K562 (cell line): ENCODE results near the gene P2RX3. TPM values are rescaled to one million over a fixed set of nuclear protein-coding genes. Genes with fewer than 3 reads are reported as not detected.

Experiments used
- CBX1 ChIP-seq: sonication (generic); IDR thresholded peaks from 2 replicates; pipeline ENCODE4 v1.6.1; 2016; ENCODE audit warnings: antibody characterized with exemption, low read depth, mild to moderate bottlenecking
- CEBPG ChIP-seq, 3 experiments: fragments of 200-800 bp in 1 of 3; sonication (Bioruptor generic) in 1 of 3; sonication (generic) in 1 of 3; formaldehyde crosslinking in 1 of 3; IDR thresholded peaks in 2 of 3; conservative IDR thresholded peaks in 1 of 3; 2 replicates each; pipeline versions ENCODE4 v1.6.1 to v1.8.0; 2016 to 2022; ENCODE audit warnings: missing compliant biosample characterization in 2 of 3, missing genetic modification characterization in 2 of 3, mild to moderate bottlenecking in 1 of 3, missing genetic modification reagents in 1 of 3
- ILF3 ChIP-seq: fragments of 450-650 bp; IDR thresholded peaks from 2 replicates; pipeline ENCODE4 v1.6.1; 2018; ENCODE audit warnings: antibody characterized with exemption, mild to moderate bottlenecking, moderate library complexity, borderline replicate concordance
- KDM5B ChIP-seq: fragments of 200-600 bp; sonication (generic); IDR thresholded peaks from 2 replicates; pipeline ENCODE4 v1.6.1; 2012; ENCODE audit warnings: low read depth, mild to moderate bottlenecking, moderate library complexity, low read length, control low read depth, inconsistent platforms; ENCODE audit not compliant: insufficient replicate concordance
- NFIX ChIP-seq: fragments of 250-450 bp; sonication (Bioruptor Pico); IDR thresholded peaks from 2 replicates; pipeline ENCODE4 v1.4.0; 2020; ENCODE audit warnings: low read depth, mild to moderate bottlenecking, moderate library complexity
- PREB ChIP-seq: sonication (generic); formaldehyde crosslinking; IDR thresholded peaks from 2 replicates; pipeline ENCODE4 v1.8.1; 2023; ENCODE audit warnings: mild to moderate bottlenecking, missing genetic modification reagents
- SAFB2 ChIP-seq: fragments of 200-400 bp; formaldehyde crosslinking; IDR thresholded peaks from 2 replicates; pipeline ENCODE4 v1.6.1; 2018; ENCODE audit warnings: borderline replicate concordance, low read length, low read depth, moderate library complexity; ENCODE audit not compliant: severe bottlenecking
- SREBF2 ChIP-seq: sonication (generic); formaldehyde crosslinking; IDR thresholded peaks from 2 replicates; pipeline ENCODE4 v1.4.0; 2020; ENCODE audit warnings: mild to moderate bottlenecking, missing genetic modification reagents
- TCF15 ChIP-seq: fragments of 250-450 bp; sonication (Bioruptor Pico); IDR thresholded peaks from 2 replicates; pipeline ENCODE4 v1.8.0; 2022; ENCODE audit warnings: moderate library complexity, mild to moderate bottlenecking, inconsistent platforms
- XRCC5 ChIP-seq: fragments of 200-400 bp; formaldehyde crosslinking; IDR thresholded peaks from 2 replicates; pipeline ENCODE4 v1.6.1; 2017; ENCODE audit warnings: low read depth, mild to moderate bottlenecking, low read length
- ZNF12 ChIP-seq: sonication (generic); formaldehyde crosslinking; IDR thresholded peaks from 2 replicates; pipeline ENCODE4 v1.4.0; 2020; ENCODE audit warnings: mild to moderate bottlenecking, missing genetic modification reagents
- ZNF121 ChIP-seq: sonication (generic); formaldehyde crosslinking; conservative IDR thresholded peaks from 2 replicates; pipeline ENCODE4 v1.8.0; 2022; ENCODE audit warnings: missing genetic modification reagents
- ZNF239 ChIP-seq: fragments of 250-450 bp; sonication (Bioruptor Pico); IDR thresholded peaks from 2 replicates; pipeline ENCODE4 v1.4.0; 2020; ENCODE audit warnings: mild to moderate bottlenecking
- ZNF436 ChIP-seq: fragments of 250-450, 450-650 bp; sonication (Bioruptor Pico); formaldehyde crosslinking; IDR thresholded peaks from 2 replicates; pipeline ENCODE4 v1.7.0; 2020; ENCODE audit warnings: mild to moderate bottlenecking
- ZSCAN32 ChIP-seq: fragments of 450-650 bp; formaldehyde crosslinking; IDR thresholded peaks from 2 replicates; pipeline ENCODE4 v1.4.0; 2020; ENCODE audit warnings: mild to moderate bottlenecking, moderate library complexity
- polyA plus RNA-seq, 8 experiments: library from polyadenylated mRNA; depleted of rRNA in 4 of 8; stranded (reverse) in 5 of 8; unstranded in 3 of 8; fragments of >200 nt; fragmentation: Nextera tagmentation in 2 of 8; fragmentation: Illumina TruSeq in 1 of 8; extraction: Ambion mirVana in 2 of 8; extraction: Trizol in 1 of 8; gene quantifications; 2 replicates each; pipeline versions ENCODE4 v1.2.1 to v1.2.3, GENCODE V29; 2011 to 2014; ENCODE audit warnings: inconsistent platforms in 1 of 8, missing spikeins in 1 of 8
- total RNA-seq, 7 experiments: library from RNA; depleted of rRNA in 6 of 7; stranded (reverse); fragments of >200 nt in 6 of 7; fragmentation: Illumina TruSeq in 2 of 7; extraction: Trizol in 2 of 7; gene quantifications; 2 replicates each; pipeline versions ENCODE4 v1.2.1 to v1.2.3, GENCODE V29; 2011 to 2021; ENCODE audit warnings: low replicate concordance in 1 of 7
- TF ChIP-seq, protein P1 (sequence below): fragments of 450-650 bp; IDR thresholded peaks from 2 replicates; pipeline ENCODE4 v1.6.1; 2016; ENCODE audit warnings: low read depth

The P2RX3 gene
- total and polyA plus RNA-seq, 9 of the 15 experiments (the other 6 are each of a cell fraction or from before 2014, with no cell fraction given), result not detected

GRCh38 chr11:57395905-57396623 is 57.9 kb downstream of the P2RX3 start (continued):
- TF ChIP-seq, protein P1, sequence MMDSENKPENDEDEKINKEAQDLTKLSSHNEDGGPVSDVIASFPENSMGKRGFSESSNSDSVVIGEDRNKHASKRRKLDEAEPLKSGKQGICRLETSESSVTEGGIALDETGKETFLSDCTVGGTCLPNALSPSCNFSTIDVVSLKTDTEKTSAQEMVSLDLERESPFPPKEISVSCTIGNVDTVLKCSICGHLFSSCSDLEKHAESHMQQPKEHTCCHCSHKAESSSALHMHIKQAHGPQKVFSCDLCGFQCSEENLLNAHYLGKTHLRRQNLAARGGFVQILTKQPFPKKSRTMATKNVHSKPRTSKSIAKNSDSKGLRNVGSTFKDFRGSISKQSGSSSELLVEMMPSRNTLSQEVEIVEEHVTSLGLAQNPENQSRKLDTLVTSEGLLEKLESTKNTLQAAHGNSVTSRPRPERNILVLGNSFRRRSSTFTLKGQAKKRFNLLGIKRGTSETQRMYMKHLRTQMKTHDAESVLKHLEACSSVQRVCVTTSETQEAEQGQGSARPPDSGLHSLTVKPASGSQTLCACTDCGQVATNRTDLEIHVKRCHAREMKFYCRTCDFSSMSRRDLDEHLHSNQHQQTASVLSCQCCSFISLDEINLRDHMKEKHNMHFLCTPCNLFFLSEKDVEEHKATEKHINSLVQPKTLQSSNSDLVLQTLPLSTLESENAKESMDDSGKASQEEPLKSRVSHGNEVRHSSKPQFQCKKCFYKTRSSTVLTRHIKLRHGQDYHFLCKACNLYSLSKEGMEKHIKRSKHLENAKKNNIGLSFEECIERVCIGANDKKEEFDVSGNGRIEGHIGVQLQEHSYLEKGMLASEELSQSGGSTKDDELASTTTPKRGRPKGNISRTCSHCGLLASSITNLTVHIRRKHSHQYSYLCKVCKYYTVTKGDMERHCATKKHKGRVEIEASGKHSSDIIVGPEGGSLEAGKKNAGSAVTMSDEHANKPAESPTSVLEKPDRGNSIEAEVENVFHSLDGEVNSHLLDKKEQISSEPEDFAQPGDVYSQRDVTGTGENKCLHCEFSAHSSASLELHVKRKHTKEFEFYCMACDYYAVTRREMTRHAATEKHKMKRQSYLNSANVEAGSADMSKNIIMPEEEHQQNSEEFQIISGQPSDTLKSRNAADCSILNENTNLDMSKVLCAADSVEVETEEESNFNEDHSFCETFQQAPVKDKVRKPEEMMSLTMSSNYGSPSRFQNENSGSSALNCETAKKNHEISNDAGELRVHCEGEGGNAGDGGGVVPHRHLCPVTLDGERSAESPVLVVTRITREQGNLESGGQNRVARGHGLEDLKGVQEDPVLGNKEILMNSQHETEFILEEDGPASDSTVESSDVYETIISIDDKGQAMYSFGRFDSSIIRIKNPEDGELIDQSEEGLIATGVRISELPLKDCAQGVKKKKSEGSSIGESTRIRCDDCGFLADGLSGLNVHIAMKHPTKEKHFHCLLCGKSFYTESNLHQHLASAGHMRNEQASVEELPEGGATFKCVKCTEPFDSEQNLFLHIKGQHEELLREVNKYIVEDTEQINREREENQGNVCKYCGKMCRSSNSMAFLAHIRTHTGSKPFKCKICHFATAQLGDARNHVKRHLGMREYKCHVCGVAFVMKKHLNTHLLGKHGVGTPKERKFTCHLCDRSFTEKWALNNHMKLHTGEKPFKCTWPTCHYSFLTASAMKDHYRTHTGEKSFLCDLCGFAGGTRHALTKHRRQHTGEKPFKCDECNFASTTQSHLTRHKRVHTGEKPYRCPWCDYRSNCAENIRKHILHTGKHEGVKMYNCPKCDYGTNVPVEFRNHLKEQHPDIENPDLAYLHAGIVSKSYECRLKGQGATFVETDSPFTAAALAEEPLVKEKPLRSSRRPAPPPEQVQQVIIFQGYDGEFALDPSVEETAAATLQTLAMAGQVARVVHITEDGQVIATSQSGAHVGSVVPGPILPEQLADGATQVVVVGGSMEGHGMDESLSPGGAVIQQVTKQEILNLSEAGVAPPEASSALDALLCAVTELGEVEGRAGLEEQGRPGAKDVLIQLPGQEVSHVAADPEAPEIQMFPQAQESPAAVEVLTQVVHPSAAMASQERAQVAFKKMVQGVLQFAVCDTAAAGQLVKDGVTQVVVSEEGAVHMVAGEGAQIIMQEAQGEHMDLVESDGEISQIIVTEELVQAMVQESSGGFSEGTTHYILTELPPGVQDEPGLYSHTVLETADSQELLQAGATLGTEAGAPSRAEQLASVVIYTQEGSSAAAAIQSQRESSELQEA, result no peak
- TF ChIP-seq ZNF12 (CRISPR knock-in tag) (no peak), PREB (no peak), SREBF2 (CRISPR knock-in tag) (no peak), CBX1 (no peak), XRCC5 (no peak), ZNF436 (CRISPR knock-in tag) (no peak), ILF3 (no peak), ZSCAN32 (no peak), ZNF121 (CRISPR knock-in tag) (no peak), KDM5B (no peak), NFIX (CRISPR knock-in tag) (no peak), TCF15 (CRISPR knock-in tag) (no peak), ZNF239 (CRISPR knock-in tag) (no peak), SAFB2 (no peak), CEBPG (CRISPR knock-in tag; IDR thresholded peaks at IDR 0.05) (no peak), CEBPG (tag; conservative IDR thresholded peaks at IDR 0.05 in 1 of 2, IDR thresholded peaks at IDR 0.05 in 1 of 2) (no peak)
